AG09319 (cell line): ENCODE results near the gene SCLY.

Experiments used
- DNase-seq: peaks from one replicate; pipeline ENCODE4 v3.0.0-alpha.2; 2010; ENCODE audit warnings: low read depth; ENCODE audit errors: extremely low read depth
- TF ChIP-seq, protein P1 (sequence below): IDR thresholded peaks from 2 replicates; pipeline ENCODE4 v1.5.1; 2011; ENCODE audit warnings: low read depth, mild to moderate bottlenecking, inconsistent platforms, low read length, moderate library complexity

SCLY gene

DNA sequence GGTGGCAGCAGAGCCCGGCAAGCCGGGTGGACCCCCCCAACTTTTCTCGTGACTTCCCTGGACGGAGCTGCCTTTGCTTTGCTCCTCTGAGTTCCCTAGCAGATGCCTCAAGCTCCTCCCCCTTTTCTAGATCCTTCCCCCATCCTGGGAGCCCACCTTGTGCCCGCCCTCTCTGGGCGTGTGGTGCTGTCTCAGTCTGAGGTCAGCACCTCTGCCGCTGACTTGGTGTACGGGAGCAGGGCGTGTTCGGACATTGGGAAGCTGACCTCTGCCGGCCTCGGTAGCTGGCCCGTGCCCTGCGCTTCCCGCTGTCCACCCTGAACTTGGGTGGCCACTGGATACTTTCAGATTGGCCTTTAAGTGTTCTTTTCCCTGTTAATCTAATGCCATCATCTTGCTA is 19.7 kb downstream of the SCLY start:
- DNase-seq = no peak
- TF ChIP-seq, protein P1, sequence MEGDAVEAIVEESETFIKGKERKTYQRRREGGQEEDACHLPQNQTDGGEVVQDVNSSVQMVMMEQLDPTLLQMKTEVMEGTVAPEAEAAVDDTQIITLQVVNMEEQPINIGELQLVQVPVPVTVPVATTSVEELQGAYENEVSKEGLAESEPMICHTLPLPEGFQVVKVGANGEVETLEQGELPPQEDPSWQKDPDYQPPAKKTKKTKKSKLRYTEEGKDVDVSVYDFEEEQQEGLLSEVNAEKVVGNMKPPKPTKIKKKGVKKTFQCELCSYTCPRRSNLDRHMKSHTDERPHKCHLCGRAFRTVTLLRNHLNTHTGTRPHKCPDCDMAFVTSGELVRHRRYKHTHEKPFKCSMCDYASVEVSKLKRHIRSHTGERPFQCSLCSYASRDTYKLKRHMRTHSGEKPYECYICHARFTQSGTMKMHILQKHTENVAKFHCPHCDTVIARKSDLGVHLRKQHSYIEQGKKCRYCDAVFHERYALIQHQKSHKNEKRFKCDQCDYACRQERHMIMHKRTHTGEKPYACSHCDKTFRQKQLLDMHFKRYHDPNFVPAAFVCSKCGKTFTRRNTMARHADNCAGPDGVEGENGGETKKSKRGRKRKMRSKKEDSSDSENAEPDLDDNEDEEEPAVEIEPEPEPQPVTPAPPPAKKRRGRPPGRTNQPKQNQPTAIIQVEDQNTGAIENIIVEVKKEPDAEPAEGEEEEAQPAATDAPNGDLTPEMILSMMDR = no peak

DNA sequence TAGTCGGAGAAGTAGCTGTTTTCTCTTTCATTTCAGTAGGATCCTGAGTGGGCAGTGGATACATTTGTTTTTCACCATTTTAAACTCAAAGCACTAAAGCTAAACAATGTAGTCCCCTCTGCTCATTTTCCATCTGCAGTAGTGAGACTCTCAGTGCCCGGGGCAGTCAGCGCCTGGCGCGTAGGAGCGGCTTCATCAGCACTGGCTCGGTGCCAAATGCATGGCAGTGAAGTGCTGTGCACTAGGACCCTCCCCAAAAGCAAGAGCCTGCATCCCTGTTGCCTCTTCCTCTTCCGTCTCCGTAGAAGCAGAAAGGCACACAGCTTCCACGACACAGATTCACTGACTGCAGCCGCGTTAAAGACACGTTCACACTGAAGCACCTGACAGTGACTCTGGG is 20.3 kb downstream of the SCLY start:
- TF ChIP-seq, protein P1 = no peak
- no peak for DNase-seq

DNA sequence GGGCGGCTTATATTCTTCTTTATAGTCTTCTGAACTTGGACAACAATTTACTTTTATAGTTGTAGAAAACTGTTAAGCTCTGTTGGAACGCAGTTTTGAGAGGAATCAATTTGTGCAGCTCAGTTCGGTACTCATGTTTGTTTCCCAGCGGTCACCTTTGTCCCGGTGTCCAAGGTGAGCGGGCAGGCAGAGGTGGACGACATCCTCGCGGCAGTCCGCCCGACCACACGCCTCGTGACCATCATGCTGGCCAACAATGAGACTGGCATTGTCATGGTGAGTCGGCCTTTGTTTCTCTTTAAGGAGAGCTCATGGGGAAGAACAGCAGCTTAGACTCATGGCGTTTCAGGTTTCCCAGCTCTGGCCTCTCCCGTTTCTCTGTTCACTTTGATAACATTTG is 20.8 kb downstream of the SCLY start:
- TF ChIP-seq, protein P1 = no peak
- DNase-seq = no peak

DNA sequence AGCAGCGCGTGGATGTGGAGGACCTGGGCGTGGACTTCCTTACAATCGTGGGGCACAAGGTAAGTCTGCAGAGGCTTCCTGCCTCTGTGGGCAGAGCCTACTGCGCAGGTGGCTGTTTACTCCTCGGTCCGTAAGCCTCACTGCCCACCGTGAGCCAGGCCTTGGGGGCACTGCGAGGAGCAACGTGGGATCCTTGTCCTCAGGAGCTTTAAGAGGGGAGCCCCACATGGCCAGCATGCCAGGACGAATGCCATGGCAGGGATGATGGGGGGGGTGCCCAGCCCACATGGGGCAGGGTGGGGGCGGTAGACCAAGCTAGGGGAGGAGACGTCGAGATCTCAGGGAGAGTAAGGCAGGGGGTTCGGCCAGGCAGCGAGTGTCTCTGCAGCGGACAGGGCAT is 21.4 kb downstream of the SCLY start:
- TF ChIP-seq, protein P1 = no peak
- no peak for DNase-seq

DNA sequence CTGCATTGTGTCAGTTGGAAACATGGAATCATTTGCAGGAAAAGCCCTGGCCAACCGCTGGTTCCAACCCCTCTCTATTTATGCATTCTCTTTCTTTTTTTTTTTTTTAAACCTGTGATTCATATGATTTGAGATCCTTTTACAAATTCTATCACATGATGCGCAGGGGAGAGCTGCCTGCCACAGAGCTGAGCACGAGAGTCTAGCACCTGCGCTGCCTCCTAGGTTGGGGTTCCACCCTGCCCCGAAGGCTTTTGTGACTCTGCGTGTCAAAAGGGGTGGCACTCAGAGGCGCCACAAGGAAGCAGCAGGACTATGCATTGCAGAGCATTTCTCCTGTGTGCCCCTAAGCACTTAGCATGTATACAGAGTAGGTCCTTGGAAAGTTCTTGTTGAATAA is 22.0 kb downstream of the SCLY start:
- no peak for DNase-seq
- TF ChIP-seq, protein P1 = no peak

DNA sequence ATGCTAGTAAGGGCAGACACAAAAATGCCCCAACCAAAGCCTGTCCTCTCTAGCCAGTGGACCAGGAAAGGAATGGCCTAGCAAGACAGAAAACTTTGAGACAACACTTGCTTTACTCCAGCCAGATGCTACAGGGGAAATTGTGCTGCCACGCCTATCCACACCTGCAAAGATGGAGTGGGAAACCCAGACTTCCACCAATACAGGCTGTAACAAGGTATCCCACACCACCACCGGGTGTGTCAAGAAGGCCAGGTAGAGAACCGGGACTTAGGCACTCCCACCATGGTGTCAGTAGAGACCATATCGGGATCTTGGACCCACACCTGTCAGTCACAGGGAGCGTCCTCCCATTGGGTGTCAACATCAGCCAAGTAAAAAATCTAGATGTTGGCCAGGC is 23.1 kb downstream of the SCLY start:
- DNase-seq = no peak
- TF ChIP-seq, protein P1 = no peak

DNA sequence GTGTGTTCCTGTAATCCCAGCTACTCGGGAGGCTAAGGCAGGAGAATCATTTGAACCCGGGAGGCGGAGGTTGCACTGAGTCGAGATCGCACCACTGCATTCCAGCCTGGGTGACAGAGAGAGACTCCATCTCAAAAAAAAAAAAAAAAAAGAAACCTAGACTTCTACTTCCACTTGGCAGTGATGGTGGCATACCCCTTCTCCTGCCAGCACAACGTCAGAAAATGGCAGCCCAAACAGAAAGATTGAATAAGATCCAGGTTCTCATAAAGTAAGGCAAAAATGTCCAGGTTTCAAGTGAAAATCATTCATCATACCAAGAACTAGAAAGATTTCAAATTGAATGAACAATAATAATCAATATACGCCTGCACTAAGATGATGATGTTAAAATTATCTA is 24.0 kb downstream of the SCLY start:
- TF ChIP-seq, protein P1 = no peak
- DNase-seq = no peak

DNA sequence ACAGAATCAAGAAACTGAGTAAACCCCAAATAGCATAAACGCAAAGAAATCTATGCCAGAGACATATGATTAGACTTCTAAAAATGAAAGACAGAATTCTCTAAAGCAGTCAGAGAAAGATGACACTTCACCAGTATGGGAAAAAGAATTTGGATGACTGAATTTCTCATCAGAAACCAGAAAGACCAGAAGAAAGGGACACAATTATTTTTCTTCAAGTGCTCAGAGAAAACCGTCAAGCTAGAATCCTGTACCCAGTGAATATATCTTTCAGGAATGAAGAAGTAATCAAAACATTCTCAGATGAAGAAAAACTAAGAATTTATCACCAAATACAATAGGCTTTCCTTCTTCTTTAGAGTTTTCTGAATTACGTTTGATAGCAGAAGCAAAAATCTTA is 25.1 kb downstream of the SCLY start:
- TF ChIP-seq, protein P1 = no peak
- DNase-seq = no peak
